ENCODE results near the gene KCNN3.

KCNN3 gene

DNA sequence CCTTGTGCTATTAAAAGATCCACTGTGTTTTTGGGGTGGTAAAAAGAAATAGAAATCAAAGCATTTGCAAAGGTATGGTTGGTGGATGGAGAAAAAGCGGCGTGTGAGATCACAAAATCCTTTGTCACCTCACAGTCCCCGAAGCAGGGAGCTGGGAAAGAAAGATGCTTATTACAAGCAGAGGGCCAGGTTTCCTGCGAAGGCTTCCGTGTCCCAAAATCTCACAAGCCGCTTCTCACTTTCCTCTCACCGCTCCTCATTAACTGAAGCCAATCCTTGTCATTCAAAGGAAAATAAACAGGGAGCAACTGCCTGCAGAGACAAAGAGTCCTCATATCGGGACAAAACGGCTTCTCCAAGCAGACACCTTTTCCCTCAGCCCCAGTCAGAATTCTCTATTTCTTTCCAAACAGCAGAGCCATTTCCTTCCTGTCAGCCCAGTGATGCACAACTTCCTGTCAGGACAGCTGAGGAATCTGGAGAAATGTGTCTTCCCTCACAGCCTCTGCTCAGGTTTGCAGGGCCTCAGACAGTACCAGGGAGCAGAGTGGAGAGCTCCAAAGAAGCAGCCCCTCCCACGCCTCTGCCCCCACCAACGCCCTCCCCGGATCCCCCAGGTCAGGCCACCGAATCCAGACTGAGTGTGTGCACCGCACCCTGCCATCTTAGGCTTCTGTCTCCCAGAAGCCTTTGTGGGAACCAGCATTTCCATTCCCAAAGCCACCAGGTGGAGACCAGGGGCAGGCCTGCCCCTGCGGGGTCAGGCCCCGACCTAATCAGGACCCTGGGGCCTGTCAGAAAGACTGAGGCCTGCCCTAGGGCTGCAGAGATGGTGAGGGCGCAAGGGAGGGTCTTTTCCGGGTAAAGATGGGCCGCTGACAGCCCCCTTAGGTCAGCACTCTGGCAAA is 29.6 kb downstream of the KCNN3 start:
- no peak for DNase-seq (ENCODE audit: low spot score)

DNA sequence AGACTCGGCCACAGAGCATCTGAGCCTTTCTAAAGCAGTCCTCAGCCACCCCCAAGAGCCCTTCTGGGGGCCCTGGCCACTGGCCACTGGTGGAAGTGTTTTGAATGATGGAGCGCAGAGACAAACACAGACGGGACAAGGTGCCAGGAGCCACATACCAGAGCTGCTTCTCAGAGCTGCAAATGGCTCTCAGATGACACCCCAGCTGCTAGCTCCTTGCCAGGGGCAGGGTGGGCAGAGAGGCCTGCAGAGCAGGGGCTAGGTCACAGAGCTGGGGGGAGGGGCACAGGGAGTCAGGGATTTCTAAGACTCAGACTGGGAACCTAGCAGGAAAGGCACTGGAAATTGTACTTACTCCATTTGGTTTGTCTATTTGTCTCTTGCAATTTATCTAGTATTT is 30.4 kb downstream of the KCNN3 start:
- no peak for DNase-seq (ENCODE audit: low spot score)

DNA sequence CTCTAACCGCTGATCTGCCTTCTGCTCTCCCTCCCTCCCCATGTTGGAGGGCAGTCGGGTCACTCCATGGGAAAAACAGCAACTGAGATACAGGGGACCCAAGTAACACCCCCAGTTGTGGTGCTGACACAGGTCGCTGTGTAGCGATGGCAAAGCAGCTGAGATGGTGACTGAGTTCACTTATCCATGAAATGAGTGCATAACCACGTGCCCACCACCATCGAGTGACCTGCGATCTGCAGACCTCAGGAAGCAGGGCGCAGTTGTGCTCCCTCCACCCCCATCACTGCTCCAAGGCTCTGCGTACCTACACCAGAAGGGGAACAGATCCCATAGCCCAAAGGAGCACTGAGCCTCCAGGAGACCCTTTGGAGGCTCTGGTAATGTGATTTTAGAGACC is 31.1 kb downstream of the KCNN3 start:
- no peak for DNase-seq (ENCODE audit: low spot score)

DNA sequence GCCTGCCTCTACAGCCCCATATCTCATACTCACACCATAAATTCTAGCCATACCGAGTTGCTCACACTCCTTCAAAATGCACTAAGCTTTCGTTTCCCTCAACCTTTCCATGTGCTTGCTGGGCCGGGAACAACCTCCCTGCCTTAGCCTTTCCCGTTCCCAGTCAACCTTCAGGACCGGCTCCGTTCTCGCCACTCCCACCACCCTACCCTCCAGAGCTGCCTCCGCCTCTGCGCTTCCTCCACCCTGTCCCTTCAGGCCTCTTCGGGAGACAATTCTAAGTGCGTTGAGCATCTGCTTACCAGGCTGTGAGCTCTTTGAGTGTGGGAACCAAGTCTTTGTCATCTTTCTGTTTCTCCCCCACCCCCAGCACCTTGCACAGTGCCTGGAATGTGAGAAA is 31.6 kb downstream of the KCNN3 start:
- DNase-seq (ENCODE audit: low spot score) = no peak

DNA sequence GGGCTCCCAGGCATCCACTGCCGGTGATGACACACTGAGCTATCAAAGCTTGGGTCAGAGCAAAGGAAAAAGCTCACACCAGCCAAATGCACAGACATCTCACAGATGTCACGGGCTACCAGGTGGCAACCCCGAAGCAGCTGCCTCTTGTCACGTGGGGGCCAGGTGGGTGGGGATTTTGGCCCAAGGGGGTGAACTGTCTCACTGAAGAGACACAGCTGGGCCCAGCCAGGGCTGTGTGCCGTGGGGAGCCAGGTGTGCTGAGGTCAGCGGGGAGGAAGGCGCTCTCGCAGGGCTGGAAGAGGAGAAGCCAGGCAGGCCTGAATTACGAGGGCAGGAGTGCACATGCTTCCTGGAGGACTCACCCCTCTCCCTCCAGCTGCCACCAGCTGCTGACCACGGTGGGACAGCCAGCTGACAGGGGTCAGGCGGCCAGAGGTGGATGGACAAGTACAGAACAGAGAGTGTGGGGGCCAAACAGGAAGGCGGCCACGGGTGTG is 32.4 kb downstream of the KCNN3 start:
- no peak for DNase-seq (ENCODE audit: low spot score)

DNA sequence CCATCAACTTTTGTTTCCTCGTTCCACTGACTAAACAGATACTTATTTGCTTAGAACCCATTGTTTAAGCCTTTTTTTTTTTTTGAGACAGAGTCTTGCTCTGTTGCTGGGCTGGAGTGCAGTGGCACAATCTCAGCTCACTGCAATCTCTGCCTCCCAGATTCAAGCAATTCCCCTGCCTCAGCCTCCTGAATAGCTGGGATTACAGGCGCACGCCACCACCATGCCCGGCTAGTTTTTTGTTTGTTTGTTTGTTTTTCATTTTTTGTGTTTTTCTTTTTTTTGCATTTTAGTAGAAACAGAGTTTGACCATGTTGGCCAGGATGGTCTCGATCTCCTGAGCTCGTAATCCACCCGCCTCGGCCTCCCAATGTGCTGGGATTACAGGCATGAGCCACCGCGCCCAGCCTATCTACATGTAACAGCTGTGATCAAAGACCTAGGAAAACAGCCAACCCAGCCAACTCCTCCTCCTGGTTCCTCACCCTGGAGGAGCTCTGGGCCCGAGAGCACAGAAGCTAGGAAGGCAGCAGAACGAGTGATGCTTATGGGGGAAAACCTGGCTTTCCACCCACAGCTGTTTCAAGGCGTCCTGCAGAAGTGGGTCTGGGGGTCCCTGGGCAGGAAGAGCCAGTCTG is 32.9 kb downstream of the KCNN3 start:
- DNase-seq (ENCODE audit: low spot score) = no peak

DNA sequence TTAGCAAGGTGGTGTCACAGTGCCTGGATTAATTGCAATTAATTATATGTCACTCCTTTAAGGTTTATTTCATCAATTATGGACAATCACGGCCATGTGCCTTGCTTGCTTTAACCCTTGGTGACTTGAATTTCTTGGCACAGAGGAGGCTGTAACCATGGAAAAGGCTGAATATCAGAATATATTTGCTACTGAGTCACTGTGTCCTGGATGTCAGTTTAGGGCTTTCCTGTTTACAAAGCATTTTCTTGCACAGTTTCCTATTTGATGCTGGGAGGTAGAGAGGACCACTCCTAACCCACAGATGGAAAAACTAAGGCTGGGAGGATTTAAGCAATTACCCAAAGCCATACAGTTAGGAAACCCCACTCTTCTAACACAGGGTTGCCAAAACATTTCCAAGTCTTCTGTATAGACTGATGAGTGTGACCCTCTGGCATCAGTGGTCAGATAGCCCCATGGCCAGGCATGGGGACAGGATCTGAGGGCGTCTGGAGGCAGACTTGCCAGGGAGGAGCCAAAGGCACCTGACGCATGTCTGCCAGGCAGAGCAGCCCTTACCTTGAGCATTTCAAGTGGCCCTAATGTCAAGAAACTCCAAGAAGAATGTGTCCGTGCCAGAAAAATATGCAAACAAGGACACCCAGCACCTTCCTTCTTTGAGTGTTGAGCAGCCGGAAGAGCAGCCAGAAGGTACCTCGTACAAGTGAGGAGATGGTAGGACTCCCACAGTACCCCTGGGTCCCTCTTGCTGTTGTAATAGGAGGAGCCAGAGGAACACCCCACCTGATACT is 34.4 kb downstream of the KCNN3 start:
- DNase-seq (ENCODE audit: low spot score) = no peak

DNA sequence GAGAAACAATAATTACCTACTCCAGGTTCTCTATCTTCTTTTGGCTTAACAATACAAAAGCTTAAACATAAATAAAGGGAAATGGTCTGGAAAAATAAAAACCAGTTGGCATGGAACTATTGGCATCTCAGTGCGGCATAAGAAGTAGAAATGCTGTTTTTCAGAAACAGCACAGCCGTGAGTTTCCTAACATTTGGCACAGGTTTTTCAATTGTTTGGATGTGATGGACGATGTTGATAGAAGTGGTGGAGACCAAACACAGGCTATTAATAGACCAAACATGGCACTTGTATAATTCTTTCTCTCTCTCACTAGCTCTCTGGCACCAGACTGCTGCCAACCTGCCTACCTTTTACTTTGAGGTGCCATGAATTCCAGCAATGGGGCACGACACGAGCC is 36.2 kb downstream of the KCNN3 start:
- DNase-seq (ENCODE audit: low spot score) = no peak

DNA sequence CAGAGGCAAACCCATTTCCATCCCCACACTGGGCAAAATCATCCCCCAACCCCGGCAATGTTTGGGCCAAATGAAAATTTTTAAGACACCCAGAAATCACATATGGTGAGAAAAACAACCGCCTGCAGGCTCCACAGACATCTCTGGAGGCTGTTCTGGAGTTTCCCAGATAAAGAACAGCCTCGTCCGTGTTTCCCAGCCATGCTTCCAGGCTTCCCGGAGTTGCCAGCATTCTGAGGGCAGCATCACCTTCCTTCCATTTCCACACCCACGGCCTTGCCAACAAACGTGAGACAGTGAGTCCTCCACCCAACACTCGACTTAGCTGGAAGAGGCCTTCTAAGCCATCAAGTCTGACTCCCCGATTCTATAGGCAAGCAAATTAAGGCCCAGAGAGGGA is 36.9 kb downstream of the KCNN3 start:
- DNase-seq (ENCODE audit: low spot score) = no peak

DNA sequence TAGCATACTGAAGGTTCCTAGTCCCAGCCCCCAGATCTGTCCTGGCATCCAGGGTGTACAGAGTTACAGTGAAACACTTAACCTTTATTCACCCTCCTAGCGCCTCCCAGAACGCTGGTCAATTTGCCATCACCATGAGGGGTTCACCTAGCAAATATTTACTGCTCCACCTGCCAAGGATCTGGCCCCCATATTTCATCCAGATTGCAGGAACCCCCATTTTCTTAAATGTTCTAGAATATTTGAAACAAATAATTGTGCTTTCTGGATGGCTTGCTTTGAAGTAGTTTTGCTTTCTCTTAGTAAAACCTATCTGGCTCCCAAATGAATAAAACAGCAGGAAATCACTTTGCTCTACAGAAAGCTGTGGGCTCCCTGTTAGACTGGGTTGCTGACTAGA is 37.7 kb downstream of the KCNN3 start:
- no peak for DNase-seq (ENCODE audit: low spot score)

DNA sequence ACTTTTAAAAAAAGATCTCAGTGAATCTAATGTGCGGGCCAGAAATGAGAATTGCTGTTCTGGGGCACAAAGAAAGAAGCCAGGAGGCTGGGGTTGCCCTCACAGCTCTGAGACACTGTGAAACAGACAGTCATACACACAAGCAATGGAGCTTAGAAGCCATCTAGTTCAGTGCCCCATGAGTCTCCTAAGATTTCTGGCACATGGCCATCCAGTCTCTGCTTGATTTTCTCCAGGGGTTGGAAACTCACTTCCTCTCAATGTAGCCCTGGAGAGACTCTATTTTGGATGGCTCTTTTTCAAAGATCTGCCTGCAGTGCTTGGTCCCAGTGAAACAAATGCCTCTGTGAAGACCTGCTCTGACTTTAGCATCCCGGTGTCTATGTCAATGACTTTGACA is 38.6 kb downstream of the KCNN3 start:
- DNase-seq (ENCODE audit: low spot score) = no peak

DNA sequence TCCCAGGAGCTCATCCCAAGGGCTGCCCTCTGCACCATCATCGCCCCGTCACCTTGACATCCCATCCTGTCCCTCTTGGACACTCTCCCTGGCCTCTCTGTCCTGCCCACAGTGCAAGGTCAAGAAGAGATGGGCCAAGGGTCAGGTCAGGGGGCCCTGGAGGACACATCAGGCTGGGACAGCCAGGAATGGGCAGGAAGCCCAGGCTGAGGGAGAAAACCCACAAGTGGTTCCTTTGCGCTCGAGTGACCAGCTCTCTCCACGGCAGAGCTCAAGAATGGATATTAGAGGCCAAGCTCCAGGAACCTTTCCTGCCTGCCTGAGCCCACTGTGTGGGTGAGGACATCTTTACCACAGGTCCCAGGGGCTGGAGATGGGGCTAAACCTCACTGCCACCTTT is 41.0 kb downstream of the KCNN3 start:
- no peak for DNase-seq (ENCODE audit: low spot score)

DNA sequence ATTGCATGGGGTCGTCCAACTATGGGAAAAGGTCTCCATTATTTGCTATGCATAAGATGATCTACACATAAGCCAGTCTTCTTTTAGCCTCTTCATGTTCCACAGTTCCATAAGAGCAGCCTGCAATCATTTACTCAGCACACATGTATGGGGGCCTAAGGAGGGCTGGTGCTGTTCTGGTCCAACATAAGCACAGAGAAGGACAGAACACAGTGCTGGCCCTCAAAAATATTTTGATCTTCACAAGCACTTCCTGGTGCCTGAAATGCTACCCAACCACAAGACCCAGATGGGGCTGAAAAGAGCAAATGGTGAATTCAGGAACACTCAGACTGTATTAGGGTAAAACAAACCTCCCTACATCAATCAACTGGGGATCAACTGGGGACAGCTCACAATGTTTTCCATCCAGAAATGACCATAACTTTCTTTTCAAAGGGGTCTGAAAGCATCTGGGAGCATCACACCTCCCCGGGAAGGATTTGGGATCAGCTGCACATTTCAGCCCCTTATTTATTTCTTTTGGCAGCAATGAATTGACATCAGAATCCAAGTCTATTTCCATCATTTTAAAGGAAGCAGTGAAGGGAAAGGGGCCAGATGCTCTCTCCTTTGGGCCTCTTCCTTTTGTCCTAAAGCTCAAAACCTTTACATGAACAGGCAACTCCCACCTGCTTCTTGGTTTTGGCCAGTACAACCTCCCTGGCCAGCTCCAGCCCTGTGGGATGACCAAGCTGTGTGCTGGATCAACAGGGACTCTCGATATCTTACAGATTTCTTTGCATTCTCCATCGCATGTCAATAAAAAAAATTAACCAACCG is 45.7 kb downstream of the KCNN3 start:
- no peak for DNase-seq (ENCODE audit: low spot score)

DNA sequence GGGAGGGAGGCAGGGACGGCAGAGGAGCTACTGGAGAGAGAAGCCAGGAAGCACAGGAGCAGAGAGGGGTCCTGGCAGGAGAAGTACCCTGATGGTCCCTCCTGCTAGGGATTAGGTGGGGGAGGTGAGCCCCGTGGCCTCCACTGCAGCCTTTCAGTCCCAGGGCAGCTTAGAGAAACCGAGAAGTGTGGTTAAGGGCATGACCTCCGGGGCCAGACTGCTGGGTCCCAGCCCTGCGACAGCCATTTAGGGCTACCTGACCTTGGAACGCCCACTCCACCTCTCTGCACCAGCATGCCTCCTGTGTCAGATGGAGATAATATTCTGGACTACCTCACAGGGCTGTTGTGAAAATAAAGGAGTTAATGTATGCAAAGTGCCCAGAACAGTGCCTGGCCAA is 47.4 kb downstream of the KCNN3 start:
- DNase-seq (ENCODE audit: low spot score) = no peak

DNA sequence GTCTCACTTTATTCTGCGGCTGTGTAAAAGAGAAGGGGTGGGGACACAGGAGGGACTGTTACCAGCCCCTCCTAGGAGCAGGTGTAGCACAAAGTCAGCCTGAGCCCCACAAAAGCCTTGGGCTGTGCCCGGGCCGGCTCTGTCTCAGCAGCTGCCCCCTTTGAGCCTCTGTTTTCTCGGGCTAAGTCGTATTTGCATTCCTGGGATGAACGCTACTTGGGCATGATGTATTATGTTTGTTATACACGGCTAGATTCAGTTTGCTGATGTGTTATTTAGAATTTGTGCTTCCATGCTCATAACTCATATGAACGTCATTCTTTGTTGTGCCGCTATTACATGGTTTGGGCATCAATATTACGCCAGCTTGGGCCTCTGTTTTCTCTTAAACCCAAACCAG is 47.8 kb downstream of the KCNN3 start:
- DNase-seq (ENCODE audit: low spot score) = no peak

DNA sequence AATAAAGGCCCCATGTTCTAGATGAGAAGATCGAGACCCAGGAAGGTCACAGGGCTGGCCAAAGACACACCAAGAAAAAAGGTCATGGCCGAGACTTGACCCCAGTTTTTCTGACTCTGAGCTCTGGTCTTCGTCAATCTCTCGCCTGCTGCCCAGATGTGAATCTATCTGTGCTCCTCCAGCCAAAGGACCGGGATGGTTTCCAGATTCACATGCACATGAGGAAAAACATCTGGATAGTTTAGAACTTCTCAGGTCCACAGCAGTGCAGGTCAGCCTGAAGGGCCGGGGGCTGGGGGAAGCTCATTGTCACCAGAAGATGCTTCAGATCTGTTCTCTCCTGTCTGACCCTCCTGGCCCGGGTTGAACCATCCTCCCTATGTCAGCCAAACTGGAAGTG is 49.0 kb downstream of the KCNN3 start:
- no peak for DNase-seq (ENCODE audit: low spot score)

DNA sequence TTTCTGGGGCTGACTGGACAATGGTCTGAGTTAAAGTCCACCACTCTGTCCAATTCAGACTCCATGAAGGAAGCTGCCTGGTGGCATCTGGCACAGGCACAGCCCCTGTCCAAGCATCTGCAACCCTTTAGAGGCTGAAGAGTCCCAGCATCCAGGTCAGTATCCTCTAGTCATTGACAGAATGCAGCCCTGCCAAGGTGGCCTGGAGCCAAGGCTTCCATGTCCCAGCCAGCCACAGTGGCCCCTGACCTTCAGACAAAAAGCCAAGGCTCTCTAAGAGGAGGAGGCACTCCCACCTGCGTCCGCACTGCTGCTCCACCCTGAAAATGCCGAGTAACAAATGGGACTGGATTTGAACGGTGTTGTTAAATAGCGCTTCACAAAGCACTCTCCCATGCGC is 49.4 kb downstream of the KCNN3 start:
- DNase-seq (ENCODE audit: low spot score) = no peak

DNA sequence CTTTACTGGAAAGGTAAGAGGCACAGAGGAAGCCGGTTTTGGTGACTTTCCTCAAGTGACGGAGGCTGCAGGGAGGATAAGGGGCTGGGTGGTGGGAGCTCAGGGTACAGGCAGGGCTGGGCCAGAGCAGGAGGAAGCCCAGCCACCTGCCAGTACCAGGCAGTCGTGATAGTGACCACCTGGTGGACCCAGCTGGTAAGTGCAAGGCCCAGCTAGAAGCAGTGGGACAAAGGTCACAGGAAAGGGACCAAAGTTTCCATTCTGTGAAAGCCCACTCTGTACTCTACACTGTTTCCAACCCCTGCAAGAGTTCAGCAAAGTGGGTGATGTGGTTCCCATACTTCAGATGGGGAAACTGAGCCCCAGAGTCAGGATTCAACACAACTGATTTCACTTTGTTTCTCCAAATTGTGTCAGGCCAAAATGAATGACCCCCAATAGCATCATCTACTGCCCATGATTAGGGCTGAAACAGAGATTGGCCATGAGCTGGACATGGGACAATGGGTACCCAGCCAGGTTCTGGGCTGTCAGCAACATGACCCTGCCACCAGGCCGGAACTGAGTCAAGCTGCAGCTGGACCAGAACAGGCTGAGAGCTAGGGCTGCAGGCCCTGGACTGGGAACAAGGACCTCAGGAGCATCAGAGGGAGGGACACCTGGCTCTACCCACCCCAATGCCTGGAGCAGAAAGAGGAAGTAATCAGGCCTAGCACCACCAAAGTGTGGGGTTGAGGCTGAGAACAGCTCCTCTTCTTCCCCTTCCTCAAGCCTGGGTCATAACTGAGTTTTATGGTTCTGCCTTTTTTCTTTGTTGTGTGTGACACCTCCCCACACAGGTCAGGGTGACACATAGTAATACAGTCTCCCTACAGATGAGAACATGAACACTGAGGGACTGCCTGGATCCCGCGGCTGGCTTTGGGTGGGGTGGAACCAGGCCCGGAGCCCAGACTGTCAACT is 50.2 kb downstream of the KCNN3 start:
- peak; percentile 36 for DNase-seq (ENCODE audit: low spot score)

DNA sequence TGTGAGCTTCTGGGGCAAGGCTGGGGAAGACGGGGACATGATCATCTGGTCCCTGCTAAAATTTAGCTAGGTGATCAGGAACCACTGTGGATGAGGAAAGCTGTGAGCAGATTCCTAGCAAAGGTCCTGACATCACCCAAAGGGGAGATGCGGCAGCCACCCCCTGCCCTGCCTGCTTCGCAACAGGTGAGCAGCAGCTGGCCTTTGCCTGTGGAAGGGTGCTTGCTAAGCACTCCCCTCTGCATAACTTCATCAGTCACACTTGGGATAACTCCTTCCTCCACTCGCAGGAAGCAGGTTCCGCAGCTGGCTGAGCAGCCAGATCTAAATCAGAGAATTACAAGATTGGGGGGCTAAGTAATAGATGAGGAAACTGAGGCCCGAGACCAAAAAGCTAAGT is 51.2 kb downstream of the KCNN3 start:
- no peak for DNase-seq (ENCODE audit: low spot score)

DNA sequence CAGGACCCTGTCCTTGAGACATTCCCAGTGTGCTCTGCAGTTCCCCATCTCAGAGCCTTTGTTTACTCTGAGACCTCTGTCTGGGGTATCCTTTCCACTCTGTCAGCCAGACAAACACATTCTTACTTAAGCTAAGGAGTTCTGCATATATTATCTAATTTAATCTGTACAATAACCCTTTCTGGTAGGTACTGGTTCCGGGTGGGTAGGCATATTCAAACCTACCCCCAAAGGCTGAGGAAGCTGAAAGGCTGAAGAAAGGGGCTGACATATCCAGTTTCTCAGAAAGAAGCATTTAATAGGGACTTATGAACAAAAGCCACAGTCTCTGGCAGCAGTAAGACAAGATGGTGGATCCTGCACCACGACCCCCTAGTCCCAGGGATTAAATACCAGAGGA is 53.1 kb downstream of the KCNN3 start:
- DNase-seq (ENCODE audit: low spot score) = no peak

DNA sequence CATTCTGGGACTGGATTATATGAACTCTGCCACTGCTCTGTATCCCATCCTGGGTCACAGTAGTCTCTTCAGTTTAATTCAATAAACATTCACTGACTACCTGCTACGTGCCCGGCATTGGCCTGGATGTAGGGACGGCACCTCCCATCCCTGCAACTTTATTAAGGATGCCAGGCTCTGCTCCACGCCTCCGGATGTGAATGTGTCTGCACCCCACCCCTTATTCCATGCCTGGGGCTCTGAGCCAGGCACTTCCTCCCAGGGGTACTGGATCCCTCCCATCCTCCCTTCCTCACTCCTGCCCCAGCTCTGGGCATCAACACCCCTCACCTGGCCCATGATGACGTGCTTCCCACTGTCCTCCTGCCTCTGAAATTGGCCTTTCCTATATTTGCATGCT is 53.7 kb downstream of the KCNN3 start:
- DNase-seq (ENCODE audit: low spot score) = no peak

Measured in AG08396 (cell line).